Peyer's patch (tissue), 4 donors: ENCODE measurements around the gene ZNF823.

ENCODE experiments used
- CTCF ChIP-seq, 6 experiments: fragments of 450-650 bp in 4 of 6; fragments of 200-600 bp in 2 of 6; sonication (generic) in 1 of 6; IDR thresholded peaks; one replicate each; pipeline ENCODE4 v1.5.1; 2017 to 2019; ENCODE audit warnings: antibody characterized with exemption in 6 of 6, mild to moderate bottlenecking in 3 of 6, moderate library complexity in 1 of 6
- POLR2A ChIP-seq, 2 donors: fragments of 450-650 bp; IDR thresholded peaks; one replicate each; pipeline ENCODE4 v1.5.1; 2017; ENCODE audit warnings: antibody characterized with exemption in 2 of 2, mild to moderate bottlenecking in 2 of 2, moderate library complexity in 2 of 2

GRCh38 chr19:11675569-11675968, 63.2 kb downstream of the ZNF823 start:
- no peak for TF ChIP-seq POLR2A (IDR thresholded peaks at IDR 0.05)
- no peak for TF ChIP-seq CTCF (IDR thresholded peaks at IDR 0.05)
